HL-60 (cell line): ENCODE data around the gene ITLN2.
"Not testable (repeated sequence)": the region's sequence is repeated elsewhere in the genome, so short reads cannot be mapped to it uniquely, and the experiment has no call there.

Experiments used
- CTCF ChIP-seq: IDR thresholded peaks from one replicate; pipeline ENCODE4 v1.5.1; 2011; ENCODE audit warnings: low read length, control low read depth, inconsistent platforms; ENCODE audit not compliant: insufficient read depth
- POLR2AphosphoS5 ChIP-seq: IDR thresholded peaks from 2 replicates; pipeline ENCODE4 v1.6.1; 2012; ENCODE audit warnings: low read depth
- SPI1 ChIP-seq: IDR thresholded peaks from 2 replicates; pipeline ENCODE4 v1.6.1; 2012; ENCODE audit warnings: low read depth, mild to moderate bottlenecking, borderline replicate concordance

- not testable (repeated sequence) for TF ChIP-seq CTCF, SPI1, POLR2AphosphoS5
Observed at GRCh38 chr1:160900683-160901082, 53.9 kb downstream of the ITLN2 start.
